GM12878 (cell line): ENCODE data around the gene FOXB1. TPM values are rescaled to one million over a fixed set of nuclear protein-coding genes. Genes with fewer than 3 reads are reported as not detected.

ENCODE experiments used
- ATAC-seq: fragments of 200-7000 bp; cut with Tn5 transposase; 3 replicates; pipeline ENCODE4 v1.9.1; 2020; ENCODE audit warnings: mild to moderate bottlenecking, moderate library complexity
- BruUV-seq: library from RNA; stranded (reverse); fragments of 400-500 nt; replicated peaks from 2 replicates; lab custom pipeline; 2021; lab: Mats Ljungman, UMichigan
- CTCF ChIA-PET: fragments of 300-600 bp; sonication (Branson Sonifier 250); formaldehyde crosslinking; extraction: SDS; loops from one replicate; lab custom pipeline; 2021; ENCODE audit warnings: inconsistent platforms; lab: Yijun Ruan, JAX
- POLR2A ChIA-PET: fragments of 350-600 bp; formaldehyde crosslinking; extraction: SDS; loops from one replicate; lab custom pipeline; 2021; ENCODE audit warnings: inconsistent platforms; lab: Charles Lee
- RAD21 ChIA-PET: fragments of 300-600 bp; sonication (Branson Sonifier 250); formaldehyde crosslinking; loops from one replicate; lab custom pipeline; 2023; ENCODE audit warnings: antibody characterized with exemption; ENCODE audit not compliant: unreplicated experiment; lab: Charles Lee
- SMC1A ChIA-PET: fragments of 300-600 bp; sonication (Branson Sonifier 250); formaldehyde crosslinking; loops from one replicate; lab custom pipeline; 2023; ENCODE audit not compliant: unreplicated experiment, uncharacterized antibody; lab: Charles Lee
- DNase-seq: peaks from one replicate; pipeline ENCODE4 v3.0.0-alpha.2; 2011; ENCODE audit warnings: low read depth, low spot score
- FAIRE-seq: peaks from 3 replicates; lab custom pipeline; 2011; peaks lifted over from hg19 to GRCh38; lab: Jason Lieb, UNC
- H2AFZ ChIP-seq: 2 replicates; pipeline ENCODE4 v1.6.0; 2011; ENCODE audit warnings: low read depth, low read length, control low read depth; ENCODE audit not compliant: control insufficient read depth
- H3K27ac ChIP-seq: 2 replicates; pipeline ENCODE4 v1.5.1; 2011; ENCODE audit warnings: control low read depth; ENCODE audit not compliant: control insufficient read depth, insufficient read depth
- H3K27me3 ChIP-seq, 2 experiments: replicated peaks in 1 of 2; 2 replicates each; pipeline versions ENCODE4 v1.6.0 to v1.6.1; 2011; ENCODE audit warnings: low read length in 1 of 2; ENCODE audit not compliant: control insufficient read depth in 2 of 2, insufficient read depth in 2 of 2
- H3K36me3 ChIP-seq, 2 experiments: 2 replicates each; pipeline ENCODE4 v1.5.1; 2011; ENCODE audit warnings: low read length in 1 of 2; ENCODE audit not compliant: control insufficient read depth in 2 of 2, insufficient read depth in 2 of 2
- H3K4me1 ChIP-seq: 2 replicates; pipeline ENCODE4 v1.6.1; 2011; ENCODE audit warnings: mild to moderate bottlenecking, low read length, moderate library complexity, mixed read lengths; ENCODE audit not compliant: control insufficient read depth, insufficient read depth
- H3K4me2 ChIP-seq: 2 replicates; pipeline ENCODE4 v1.6.0; 2011; ENCODE audit warnings: control low read depth; ENCODE audit not compliant: control insufficient read depth, insufficient read depth
- H3K4me3 ChIP-seq: fragments of 200-600 bp; sonication (generic); 2 replicates; pipeline ENCODE4 v1.5.1; 2016
- H3K79me2 ChIP-seq: 2 replicates; pipeline ENCODE4 v1.6.0; 2011; ENCODE audit warnings: low read length; ENCODE audit not compliant: control insufficient read depth, insufficient read depth
- H3K9ac ChIP-seq: 2 replicates; pipeline ENCODE4 v1.8.0; 2011; ENCODE audit warnings: low read length, control low read depth, mixed read lengths; ENCODE audit not compliant: control insufficient read depth, insufficient read depth
- H3K9me3 ChIP-seq: replicated peaks from 3 replicates; pipeline ENCODE4 v1.5.1; 2011; ENCODE audit warnings: mild to moderate bottlenecking, low read length; ENCODE audit not compliant: control insufficient read depth, insufficient read depth
- H4K20me1 ChIP-seq: 2 replicates; pipeline ENCODE4 v1.6.0; 2011; ENCODE audit not compliant: control insufficient read depth, insufficient read depth
- ATF2 ChIP-seq: IDR thresholded peaks from 2 replicates; pipeline ENCODE4 v1.6.1; 2012; ENCODE audit warnings: low read length, inconsistent platforms
- ATF7 ChIP-seq: fragments of 450-650 bp; IDR thresholded peaks from 2 replicates; pipeline ENCODE4 v1.6.1; 2016; ENCODE audit warnings: low read depth, mild to moderate bottlenecking
- CEBPB ChIP-seq, 2 experiments: fragments of 150-350 bp in 1 of 2; IDR thresholded peaks; 2 replicates each; pipeline ENCODE4 v1.6.1; 2012 to 2014; ENCODE audit warnings: low read depth in 2 of 2, low read length in 2 of 2, borderline replicate concordance in 1 of 2, inconsistent platforms in 1 of 2
- E4F1 ChIP-seq: fragments of 450-650 bp; IDR thresholded peaks from 2 replicates; pipeline ENCODE4 v1.6.1; 2018; ENCODE audit warnings: borderline replicate concordance, mild to moderate bottlenecking; ENCODE audit not compliant: partially characterized antibody
- HDAC2 ChIP-seq: fragments of 200-600 bp; sonication (generic); IDR thresholded peaks from 2 replicates; pipeline ENCODE4 v1.6.1; 2017
- IRF5 ChIP-seq: fragments of 450-650 bp; IDR thresholded peaks from 2 replicates; pipeline ENCODE4 v1.6.1; 2017; ENCODE audit warnings: borderline replicate concordance
- NR2C1 ChIP-seq: fragments of 450-650 bp; IDR thresholded peaks from 2 replicates; pipeline ENCODE4 v1.6.1; 2017; ENCODE audit warnings: antibody characterized with exemption, mild to moderate bottlenecking, moderate library complexity
- NR2F1 ChIP-seq: fragments of 450-650 bp; conservative IDR thresholded peaks from 2 replicates; pipeline ENCODE4 v1.6.1; 2017; ENCODE audit warnings: mild to moderate bottlenecking
- PBX3 ChIP-seq: IDR thresholded peaks from 2 replicates; pipeline ENCODE4 v1.6.1; 2011; ENCODE audit warnings: mild to moderate bottlenecking, low read depth, low read length, moderate library complexity; ENCODE audit not compliant: insufficient replicate concordance
- USF1 ChIP-seq: IDR thresholded peaks from 2 replicates; pipeline ENCODE4 v1.6.1; 2011; ENCODE audit warnings: borderline replicate concordance, low read depth, mild to moderate bottlenecking, moderate library complexity, mixed read lengths, low read length; ENCODE audit not compliant: insufficient read depth; ENCODE audit errors: extremely low read length
- USF2 ChIP-seq: IDR thresholded peaks from 2 replicates; pipeline ENCODE4 v1.6.1; 2011; ENCODE audit warnings: low read depth, low read length, improper control_type of control experiment, borderline replicate concordance
- WGBS: methylation state at CpG from one replicate; pipeline ENCODE4 v1.1.6; 2016; ENCODE audit warnings: low lambda C conversion rate; ENCODE audit not compliant: insufficient replicate concordance, insufficient coverage; ENCODE audit errors: missing lambda C conversion rate; 5-methylcytosine and 5-hydroxymethylcytosine counted together
- in situ Hi-C: fragments of 300-500 bp; cut with MboI; formaldehyde crosslinking; loops from 9 replicates; pipeline ENCODE4 v1.14.3; 2018; ENCODE audit warnings: mixed read lengths
- intact Hi-C: fragments of 100-400 bp; cut with micrococcal nuclease; formaldehyde crosslinking; loops from one replicate; pipeline ENCODE4 v1.14.2; 2022; ENCODE audit not compliant: unreplicated experiment
- polyA plus RNA-seq, 11 experiments: library from polyadenylated mRNA; depleted of rRNA in 4 of 11; unstranded in 6 of 11; stranded (reverse) in 5 of 11; fragments of >200 nt; fragmentation: Nextera tagmentation in 4 of 11; fragmentation: Illumina TruSeq in 1 of 11; extraction: Ambion mirVana in 4 of 11; extraction: Trizol in 1 of 11; gene quantifications; 1 replicate in 1 of 11; 2 replicates in 10 of 11; pipeline versions ENCODE4 v1.2.1 to v1.2.3, GENCODE V29; 2011 to 2016; ENCODE audit warnings: inconsistent platforms in 2 of 11, missing spikeins in 2 of 11, low read depth in 1 of 11
- total RNA-seq, 4 experiments: library from RNA; depleted of rRNA in 3 of 4; stranded (reverse); fragments of >200 nt in 3 of 4; fragmentation: Illumina TruSeq in 1 of 4; extraction: Trizol in 1 of 4; gene quantifications; 2 replicates each; pipeline versions ENCODE4 v1.2.1 to v1.2.3, GENCODE V29; 2013 to 2021

Gene FOXB1
- total and polyA plus RNA-seq, 10 of the 15 experiments (the other 5 are each of a cell fraction or from before 2014, with no cell fraction given): not detected

- DNase-seq (no peak), FAIRE-seq (no peak), ATAC-seq (no peak)
- H3K27ac ChIP-seq: no peak overlapping the region
- TF ChIP-seq ATF7 (no peak), NR2C1 (no peak), USF2 (no peak), E4F1 (no peak), USF1 (no peak), ATF2 (no peak), NR2F1 (no peak), PBX3 (no peak), IRF5 (no peak), HDAC2 (no peak), CEBPB (IDR thresholded peaks at IDR 0.05; ENCODE audit: borderline replicate concordance in 1 of 2, low read depth in 2 of 2, low read length in 2 of 2) (no peak)
- no peaks in the 10 kb centered on the region for H3K36me3 ChIP-seq
- WGBS: 41% methylated on average over 7 of the region's 7 CpGs
- BruUV-seq: no TSS peak
- POLR2A ChIA-PET: no interaction called here
- no peak overlapping the region for H3K4me3 ChIP-seq
- no peaks in the 10 kb centered on the region for H3K9me3 ChIP-seq
- CTCF ChIA-PET: no interaction called here
- H4K20me1 ChIP-seq: no peaks in the 10 kb centered on the region
- H3K9ac ChIP-seq: no peak overlapping the region
- in situ Hi-C loops (no loop called here), intact Hi-C loops (no loop called here)
- H3K79me2 ChIP-seq: no peaks in the 10 kb centered on the region
- H2AFZ ChIP-seq: no peak overlapping the region
- SMC1A ChIA-PET: no interaction called here
- H3K4me1 ChIP-seq: no peaks in the 10 kb centered on the region
- no peaks in the 10 kb centered on the region; a peak in 1 of 4 replicates for H3K27me3 ChIP-seq
- H3K4me2 ChIP-seq: no peak overlapping the region
- RAD21 ChIA-PET: no interaction called here
Measured at GRCh38 chr15:60021589-60022378, 17.7 kb downstream of the FOXB1 start.
